Brain microvascular endothelial cell (primary cell): ENCODE results near the gene LLPH.

Experiments used
- DNase-seq: peaks from one replicate; pipeline ENCODE4 v3.0.0-alpha.2; 2020
- H3K27ac ChIP-seq: fragments of 250-450 bp; sonication (Bioruptor Pico); 2 replicates; pipeline ENCODE4 v1.5.1; 2020; ENCODE audit warnings: mild to moderate bottlenecking, moderate library complexity
- H3K27me3 ChIP-seq: fragments of 250-450 bp; sonication (Bioruptor Pico); replicated peaks from 2 replicates; pipeline ENCODE4 v1.5.1; 2020; ENCODE audit warnings: mild to moderate bottlenecking
- H3K36me3 ChIP-seq: fragments of 250-450 bp; sonication (Bioruptor Pico); replicated peaks from 2 replicates; pipeline ENCODE4 v1.5.1; 2020; ENCODE audit warnings: mild to moderate bottlenecking
- H3K4me3 ChIP-seq: 2 replicates; pipeline ENCODE4 v1.5.1; 2011; ENCODE audit warnings: low read depth, mild to moderate bottlenecking, control low read depth, low read length, moderate library complexity
- CTCF ChIP-seq: IDR thresholded peaks from 2 replicates; pipeline ENCODE4 v1.5.1; 2011; ENCODE audit warnings: low read depth, mild to moderate bottlenecking, moderate library complexity, low read length, control low read depth, inconsistent platforms; ENCODE audit errors: missing control alignments
- in situ Hi-C: cut with HindIII; loops from 2 replicates; pipeline ENCODE4 v1.10.0; 2017; ENCODE audit warnings: low sequenced_read_pairs, low pct_ligation_motif_present

Gene LLPH

DNA sequence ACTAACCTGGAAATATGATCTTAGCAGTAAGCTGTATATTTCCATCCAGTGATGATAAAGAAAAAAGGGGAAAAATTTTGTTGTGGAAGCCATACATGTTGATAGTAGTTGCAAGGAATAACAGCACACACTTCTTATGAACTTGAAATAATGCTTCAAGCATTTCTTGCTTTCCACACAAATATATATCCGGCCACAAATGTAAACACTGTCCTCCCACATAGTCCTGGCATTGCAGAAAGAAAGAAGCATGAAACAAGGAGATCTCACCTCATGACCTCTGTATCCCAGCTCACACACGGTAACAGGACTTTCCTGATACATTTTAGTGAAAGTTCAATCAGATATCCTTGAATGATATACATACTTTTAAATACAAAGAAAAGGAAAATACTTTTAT, 56.0 kb downstream of the LLPH start:
- no peak for TF ChIP-seq CTCF
- Histone ChIP-seq H3K27me3 (no peaks in the 10 kb centered on the region), H3K36me3 (no peaks in the 10 kb centered on the region), H3K27ac (no peak overlapping the region), H3K4me3 (no peak overlapping the region)
- in situ Hi-C loops: no loop called here
- peak; percentile 13 for DNase-seq

- H3K27ac ChIP-seq: no peak overlapping the region
- H3K36me3 ChIP-seq: no peaks in the 10 kb centered on the region
- H3K27me3 ChIP-seq: no peaks in the 10 kb centered on the region
- DNase-seq: no peak
- in situ Hi-C loops: no loop called here
- H3K4me3 ChIP-seq: no peak overlapping the region
- no peak for TF ChIP-seq CTCF
Measured at GRCh38 chr12:66072566-66072965, 58.0 kb downstream of the LLPH start.

DNA sequence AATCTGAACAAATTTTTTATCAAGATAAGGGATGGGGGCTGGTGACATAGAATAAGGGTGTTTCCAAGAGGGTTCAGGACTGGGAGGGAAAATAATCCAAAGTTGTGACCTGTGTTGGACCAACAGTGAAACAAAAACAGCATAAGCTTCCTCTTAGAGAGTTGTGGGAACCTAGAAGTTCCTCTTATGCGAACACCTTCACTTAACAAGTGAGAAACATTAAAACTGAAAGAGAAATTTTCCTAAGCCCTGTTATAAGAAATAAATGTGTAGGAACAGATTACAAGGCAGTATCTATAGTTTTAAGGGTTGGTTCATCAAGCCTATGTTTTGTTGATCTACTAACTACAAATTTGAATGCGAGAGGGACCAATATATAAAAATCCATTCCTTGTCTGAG, 58.4 kb downstream of the LLPH start:
- Histone ChIP-seq H3K27ac (no peak overlapping the region), H3K27me3 (no peaks in the 10 kb centered on the region), H3K4me3 (no peak overlapping the region), H3K36me3 (no peaks in the 10 kb centered on the region)
- no peak for TF ChIP-seq CTCF
- no peak for DNase-seq
- in situ Hi-C loops: no loop called here

GRCh38 chr12:66071549-66071948, 59.0 kb downstream of the LLPH start:
- H3K4me3 ChIP-seq: no peak overlapping the region
- no peak overlapping the region for H3K27ac ChIP-seq
- no peak for DNase-seq
- in situ Hi-C loops: no loop called here
- TF ChIP-seq CTCF: no peak
- H3K27me3 ChIP-seq: no peaks in the 10 kb centered on the region
- H3K36me3 ChIP-seq: no peaks in the 10 kb centered on the region

GRCh38 chr12:66070378-66071120, 60.0 kb downstream of the LLPH start:
- Histone ChIP-seq H3K27me3 (no peaks in the 10 kb centered on the region), H3K36me3 (no peaks in the 10 kb centered on the region), H3K4me3 (no peak overlapping the region), H3K27ac (no peak overlapping the region)
- no peak for TF ChIP-seq CTCF
- DNase-seq: no peak
- in situ Hi-C loops: no loop called here

GRCh38 chr12:66066929-66067523, 63.5 kb downstream of the LLPH start:
- DNase-seq: no peak
- in situ Hi-C loops: no loop called here
- Histone ChIP-seq H3K36me3 (no peaks in the 10 kb centered on the region), H3K4me3 (no peak overlapping the region), H3K27me3 (no peaks in the 10 kb centered on the region), H3K27ac (no peak overlapping the region)
- no peak for TF ChIP-seq CTCF
